Limb (tissue), 2 donors: ENCODE measurements around the gene CTIF.
A peak's percentile ranks its signal among the peaks of the same experiment; 100 is the strongest.

Source experiments
- DNase-seq, 2 donors: peaks; one replicate each; pipeline ENCODE4 v3.0.0-alpha.2; 2016; ENCODE audit errors: extremely low spot score in 2 of 2

Gene CTIF

GRCh38 chr18:48786455-48787202 is 247.8 kb downstream of the CTIF start:
- no peak for DNase-seq

DNA sequence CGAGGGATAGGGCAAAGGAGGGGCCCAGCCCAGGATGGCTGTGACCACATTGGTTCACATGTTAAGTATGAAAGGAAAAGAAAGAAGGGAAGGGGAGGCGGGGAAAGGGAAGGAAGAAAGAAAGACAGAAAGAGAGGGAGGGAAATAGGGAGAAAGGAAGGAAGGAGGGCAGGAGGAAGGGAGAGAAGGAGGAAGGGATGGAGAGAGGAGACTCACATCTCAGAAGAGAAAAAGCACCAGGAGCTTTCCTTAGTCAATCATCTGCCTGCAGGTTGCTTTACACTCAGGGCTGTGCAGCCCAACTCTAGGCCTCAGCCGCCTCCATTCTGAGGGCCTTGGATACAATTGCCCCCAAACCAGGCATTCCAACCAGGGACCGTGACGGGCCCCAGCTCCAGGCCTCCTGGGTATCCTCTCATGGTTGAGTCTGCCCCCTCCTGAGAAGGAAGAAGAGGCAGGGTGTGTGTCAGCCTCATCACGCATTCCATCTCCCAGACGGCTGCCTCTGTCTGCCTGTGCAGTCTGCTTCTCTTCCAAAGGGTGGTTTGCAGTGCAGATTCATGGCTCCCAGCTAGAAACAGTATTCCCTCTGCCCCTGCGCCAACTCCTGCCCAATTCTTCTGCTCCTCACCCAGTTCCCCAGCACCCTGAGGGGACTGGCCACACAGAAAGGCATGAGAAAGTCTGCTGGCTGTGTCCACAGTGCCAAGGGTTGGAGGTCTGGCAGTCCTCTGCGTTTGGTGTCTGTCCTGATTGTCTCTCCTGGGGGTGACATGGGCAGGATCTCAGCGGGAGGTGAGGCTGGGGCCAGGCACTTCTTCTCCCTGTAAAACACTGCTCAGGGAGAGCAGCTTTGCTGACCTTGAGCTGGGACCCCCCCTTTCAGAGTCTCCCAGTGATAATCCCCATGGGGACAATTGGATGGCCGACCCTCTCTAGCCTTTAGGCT is 248.6 kb downstream of the CTIF start:
- DNase-seq = peak in 1 of 2 donors; percentile 28

GRCh38 chr18:48788373-48788772 is 249.5 kb downstream of the CTIF start:
- DNase-seq = peak in 1 of 2 donors; percentile 11

- DNase-seq = no peak
Measured at GRCh38 chr18:48789259-48789812, 250.5 kb downstream of the CTIF start.

DNA sequence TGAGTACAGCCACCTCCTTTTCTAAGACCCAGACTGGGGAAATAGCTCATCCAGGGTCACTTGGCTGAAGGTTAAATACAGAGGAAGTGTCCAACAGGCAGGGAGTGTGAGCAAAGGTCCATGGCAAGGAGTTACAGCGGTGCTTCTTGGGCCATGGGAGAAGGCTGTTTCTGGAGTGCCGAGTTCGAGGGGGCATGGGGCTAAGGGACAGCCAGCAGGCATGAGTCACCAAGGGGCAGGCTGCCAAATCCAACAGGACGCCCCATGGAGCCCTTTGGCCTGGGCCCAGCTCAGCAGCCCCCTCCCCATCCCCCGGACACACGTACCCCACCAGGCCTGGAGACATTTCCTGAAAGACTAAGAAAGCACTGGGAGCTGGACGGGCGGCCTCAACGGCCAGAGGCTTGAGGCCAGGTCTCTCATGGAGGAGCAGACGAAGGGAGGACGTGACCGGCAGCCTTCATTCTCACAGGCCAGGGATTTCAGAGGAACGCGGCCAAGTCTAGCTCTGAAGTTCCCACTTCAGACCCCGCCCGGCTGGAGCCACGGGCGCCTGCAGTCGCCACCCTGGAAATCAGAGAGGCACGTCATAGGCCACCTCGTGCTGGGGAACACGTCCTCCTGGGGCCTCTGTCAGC is 251.5 kb downstream of the CTIF start:
- peak in 1 of 2 donors; percentile 57 for DNase-seq

GRCh38 chr18:48790869-48791635 is 252.2 kb downstream of the CTIF start:
- peak in 1 of 2 donors; percentile 16 for DNase-seq

DNA sequence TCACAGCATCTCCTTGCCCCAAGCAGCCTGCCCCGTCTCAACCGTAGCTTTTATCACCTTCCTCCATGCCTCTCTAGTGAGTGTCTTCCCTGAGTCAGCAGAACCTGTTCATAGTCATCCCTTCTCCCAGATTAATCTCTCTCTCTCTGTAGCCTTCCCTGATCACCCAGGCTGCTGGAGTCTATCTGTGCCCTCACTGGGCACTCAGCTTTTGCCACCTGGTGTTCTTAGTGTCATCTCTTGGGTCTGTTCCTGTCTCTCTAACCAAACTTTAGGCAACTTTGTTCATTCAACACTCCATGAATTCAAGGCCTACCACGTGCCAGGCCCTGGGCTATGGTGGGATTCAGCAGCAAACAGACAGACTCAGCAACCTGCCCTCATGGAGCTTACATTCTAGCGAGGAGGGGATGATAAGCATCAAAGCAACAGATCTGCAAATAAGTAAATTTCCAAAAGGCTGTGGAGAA is 252.8 kb downstream of the CTIF start:
- peak in 1 of 2 donors; percentile 7 for DNase-seq

DNA sequence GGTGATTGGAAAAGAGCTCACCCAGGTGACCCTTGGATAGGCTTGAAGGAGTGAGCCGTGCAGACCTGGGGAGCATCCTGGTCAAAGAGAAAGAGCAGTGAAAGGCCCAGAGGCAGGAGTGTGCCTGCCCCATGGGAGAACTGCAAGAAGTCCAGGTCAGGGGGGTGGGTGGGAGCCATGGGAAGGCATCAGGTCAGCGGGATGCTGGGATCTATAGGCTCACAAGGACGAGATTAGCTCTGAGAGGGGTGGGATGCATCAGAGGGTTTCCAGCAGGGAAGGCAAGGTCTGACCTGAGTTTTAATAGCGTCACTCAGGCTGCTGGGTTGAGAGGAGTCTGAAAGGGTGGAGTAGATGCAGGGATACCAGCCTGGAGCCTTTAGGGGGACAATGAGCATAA is 253.3 kb downstream of the CTIF start:
- DNase-seq = peak in 1 of 2 donors; percentile 9

- peak in 1 of 2 donors; percentile 24 for DNase-seq
Measured at GRCh38 chr18:48792611-48793380, 254.0 kb downstream of the CTIF start.

DNA sequence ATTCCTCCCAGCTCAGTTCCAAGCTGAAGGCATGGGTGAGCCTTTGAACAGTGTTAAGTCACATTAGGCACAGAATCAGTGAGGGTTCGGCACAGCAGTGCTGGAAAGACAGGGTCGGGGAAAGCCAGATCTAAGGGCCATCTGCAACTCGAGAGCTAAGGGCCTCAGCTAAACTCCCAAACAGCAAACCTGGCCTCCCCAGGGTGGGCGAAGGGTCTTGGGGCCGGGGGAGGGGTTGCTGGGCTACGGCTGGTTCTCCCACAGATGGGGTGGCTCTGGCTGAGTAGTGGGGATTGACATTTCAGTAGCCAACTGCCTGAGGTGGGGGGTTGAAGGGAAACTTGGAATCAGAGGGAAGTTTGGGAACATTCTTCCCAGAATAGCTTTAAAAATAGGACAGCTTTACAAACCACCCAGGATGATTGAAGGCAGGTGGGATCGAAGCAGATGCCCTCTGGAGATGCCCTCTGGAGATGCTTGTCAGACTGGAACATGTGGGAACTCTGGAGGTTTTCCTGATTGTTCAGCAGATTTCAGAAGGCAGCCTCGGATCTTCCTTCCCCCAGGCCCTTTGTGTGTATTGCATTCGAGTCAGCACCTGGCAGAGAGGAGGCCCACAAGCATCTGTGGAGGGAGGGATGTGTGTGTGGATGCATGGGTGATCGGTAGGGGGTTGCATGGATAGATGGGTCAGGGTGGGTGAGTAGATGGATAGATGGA is 255.6 kb downstream of the CTIF start:
- peak in 1 of 2 donors; percentile 21 for DNase-seq

- peak in 1 of 2 donors; percentile 3 for DNase-seq
Measured at GRCh38 chr18:48795696-48796095, 256.9 kb downstream of the CTIF start.

DNA sequence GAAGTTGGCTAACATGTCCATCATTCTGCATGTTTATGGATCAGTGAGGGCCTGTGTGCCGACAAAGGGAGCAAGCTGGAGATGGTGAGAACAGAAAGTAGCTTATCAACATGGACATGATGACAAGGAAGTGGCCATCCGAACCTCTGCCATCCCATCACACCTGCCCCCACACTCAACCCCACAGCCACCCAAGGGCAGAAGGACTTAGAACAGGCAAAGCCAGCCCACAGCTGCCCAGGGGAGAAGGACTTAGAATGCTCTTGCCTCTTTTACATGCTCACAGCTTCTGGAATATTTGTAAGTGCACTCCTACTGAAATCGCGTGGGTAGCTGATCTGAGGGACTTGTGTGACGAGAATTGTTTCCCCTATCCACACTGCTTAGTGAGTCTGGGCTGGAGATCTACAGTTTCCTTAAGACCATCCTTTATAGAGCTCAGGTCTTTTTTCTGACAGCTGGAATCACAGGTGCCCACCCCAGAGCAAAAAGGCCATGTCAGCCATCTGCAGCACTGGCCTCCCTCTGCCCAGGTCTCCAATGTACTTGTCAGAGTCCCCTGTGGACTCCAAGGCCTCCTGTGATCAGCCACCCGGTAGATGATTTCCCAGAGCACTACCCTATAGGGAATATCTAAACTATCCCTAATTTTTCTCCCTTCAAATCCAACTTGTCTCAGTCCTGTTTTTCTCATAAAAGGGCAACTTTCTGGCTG is 257.8 kb downstream of the CTIF start:
- DNase-seq = peak in 1 of 2 donors; percentile 4

- peak in 1 of 2 donors; percentile 11 for DNase-seq
Measured at GRCh38 chr18:48797841-48798255, 259.0 kb downstream of the CTIF start.

DNA sequence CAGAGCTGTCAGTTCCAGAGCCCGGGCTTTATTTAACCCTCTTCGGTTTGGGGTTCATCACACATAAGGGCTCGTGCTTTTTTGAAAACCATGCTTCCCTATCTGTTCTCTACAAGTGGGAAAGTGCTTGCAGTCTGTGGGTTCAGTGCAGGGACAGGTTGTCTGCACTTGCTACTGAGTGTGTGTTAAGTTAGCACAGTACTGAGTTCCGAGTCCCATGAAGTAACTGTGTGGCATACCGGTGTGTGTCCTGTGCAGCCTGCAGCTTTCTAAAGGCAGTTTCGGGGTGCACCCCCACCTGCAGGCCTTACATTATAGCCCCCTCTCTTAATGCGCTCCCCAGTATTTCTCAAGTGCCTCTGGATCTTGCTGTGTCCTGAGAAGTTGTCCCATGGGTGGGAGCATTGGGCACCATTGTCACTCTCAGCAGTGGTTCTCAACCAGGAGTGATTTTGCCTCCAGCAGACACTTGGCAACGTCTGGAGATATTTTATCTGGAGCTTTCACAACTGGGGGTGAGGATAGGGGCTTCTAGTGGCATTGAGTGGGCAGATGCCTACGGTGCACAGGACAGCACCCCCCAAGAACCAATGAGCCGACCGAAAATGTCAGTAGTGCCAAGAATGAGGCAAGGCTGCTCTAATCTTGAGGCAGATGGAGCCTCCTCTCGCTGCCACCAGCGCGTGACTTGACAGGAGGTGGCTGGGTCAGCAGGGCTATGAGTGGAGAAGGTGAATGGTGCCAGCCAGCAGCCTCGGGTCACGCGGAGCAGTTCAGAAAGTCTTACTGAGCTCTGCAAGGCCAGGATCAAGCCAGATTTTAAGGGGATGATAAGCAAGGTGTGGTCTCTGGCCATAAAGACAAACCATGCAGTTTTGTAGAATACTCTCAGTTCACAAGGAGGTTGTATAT is 259.8 kb downstream of the CTIF start:
- peak in 1 of 2 donors; percentile 16 for DNase-seq

DNA sequence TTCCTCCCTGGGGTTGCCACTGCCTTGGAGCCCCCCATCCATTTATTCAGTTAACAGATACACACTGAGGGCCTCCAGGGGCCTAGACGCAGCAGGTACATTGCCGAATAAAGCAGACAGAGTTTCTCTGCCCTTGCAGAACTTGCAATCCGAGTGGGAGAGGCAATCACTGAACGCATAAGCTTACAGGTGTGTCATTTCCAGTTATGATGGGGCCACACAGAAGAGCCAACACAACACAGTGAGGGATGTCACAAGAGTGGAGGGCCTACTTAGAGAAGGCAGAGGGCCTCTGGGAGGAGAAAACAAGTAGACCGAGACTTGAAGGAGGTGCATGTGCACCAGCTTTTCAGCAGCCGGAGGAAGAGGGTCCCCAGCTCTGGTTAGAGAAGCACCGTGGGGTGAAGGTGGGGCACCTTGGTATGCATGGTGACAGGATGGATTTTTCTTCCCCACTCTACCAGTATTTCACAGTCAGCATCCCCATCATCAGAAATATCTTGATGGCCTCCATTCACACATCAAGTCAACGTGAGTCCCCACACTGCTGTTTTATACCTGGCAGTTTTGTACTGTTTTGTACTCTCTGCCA is 261.0 kb downstream of the CTIF start:
- peak in 1 of 2 donors; percentile 9 for DNase-seq

GRCh38 chr18:48800466-48800865 is 261.6 kb downstream of the CTIF start:
- DNase-seq = no peak
